Suprapubic skin (tissue), 4 donors: ENCODE results near the gene CDK5RAP3.

ENCODE experiments used
- EP300 ChIP-seq: sonication (generic); formaldehyde crosslinking; IDR thresholded peaks from one replicate; pipeline ENCODE4 v1.6.1; 2017; ENCODE audit warnings: antibody characterized with exemption
- POLR2A ChIP-seq, 2 donors: fragments of 450-650 bp; IDR thresholded peaks; one replicate each; pipeline ENCODE4 v1.6.1; 2017; ENCODE audit warnings: antibody characterized with exemption in 2 of 2, mild to moderate bottlenecking in 2 of 2, moderate library complexity in 2 of 2
- POLR2AphosphoS5 ChIP-seq, 3 donors: sonication (generic); formaldehyde crosslinking; IDR thresholded peaks; one replicate each; pipeline ENCODE4 v1.6.1; 2017; ENCODE audit warnings: antibody characterized with exemption in 3 of 3
- TF ChIP-seq, protein P1 (sequence below), 2 donors: fragments of 200-600 bp in 1 of 2; fragments of 450-650 bp in 1 of 2; sonication (generic) in 1 of 2; IDR thresholded peaks; one replicate each; pipeline ENCODE4 v1.5.1; 2016 to 2019; ENCODE audit warnings: antibody characterized with exemption in 2 of 2, mild to moderate bottlenecking in 1 of 2, moderate library complexity in 1 of 2

GRCh38 chr17:47952171-47953021 lies 18.5 kb upstream of the CDK5RAP3 start:
- TF ChIP-seq EP300 (no peak), POLR2A (IDR thresholded peaks at IDR 0.05) (no peak), POLR2AphosphoS5 (IDR thresholded peaks at IDR 0.05) (no peak)
- TF ChIP-seq, protein P1, sequence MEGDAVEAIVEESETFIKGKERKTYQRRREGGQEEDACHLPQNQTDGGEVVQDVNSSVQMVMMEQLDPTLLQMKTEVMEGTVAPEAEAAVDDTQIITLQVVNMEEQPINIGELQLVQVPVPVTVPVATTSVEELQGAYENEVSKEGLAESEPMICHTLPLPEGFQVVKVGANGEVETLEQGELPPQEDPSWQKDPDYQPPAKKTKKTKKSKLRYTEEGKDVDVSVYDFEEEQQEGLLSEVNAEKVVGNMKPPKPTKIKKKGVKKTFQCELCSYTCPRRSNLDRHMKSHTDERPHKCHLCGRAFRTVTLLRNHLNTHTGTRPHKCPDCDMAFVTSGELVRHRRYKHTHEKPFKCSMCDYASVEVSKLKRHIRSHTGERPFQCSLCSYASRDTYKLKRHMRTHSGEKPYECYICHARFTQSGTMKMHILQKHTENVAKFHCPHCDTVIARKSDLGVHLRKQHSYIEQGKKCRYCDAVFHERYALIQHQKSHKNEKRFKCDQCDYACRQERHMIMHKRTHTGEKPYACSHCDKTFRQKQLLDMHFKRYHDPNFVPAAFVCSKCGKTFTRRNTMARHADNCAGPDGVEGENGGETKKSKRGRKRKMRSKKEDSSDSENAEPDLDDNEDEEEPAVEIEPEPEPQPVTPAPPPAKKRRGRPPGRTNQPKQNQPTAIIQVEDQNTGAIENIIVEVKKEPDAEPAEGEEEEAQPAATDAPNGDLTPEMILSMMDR (IDR thresholded peaks at IDR 0.05): no peak
